Thyroid gland (tissue), 4 donors: ENCODE results near the gene TMEM176A. TPM values are rescaled to one million over a fixed set of nuclear protein-coding genes. Genes with fewer than 3 reads are reported as not detected.

Source experiments
- DNase-seq, 2 donors: peaks; one replicate each; pipeline ENCODE4 v3.0.0-alpha.2; 2019
- H3K27ac ChIP-seq, 3 donors: fragments of 200-600 bp; sonication (generic); 1 replicate in 2 of 3; 2 replicates in 1 of 3; pipeline ENCODE4 v1.5.1; 2016 to 2019; ENCODE audit warnings: mild to moderate bottlenecking in 1 of 3, moderate library complexity in 1 of 3
- H3K27me3 ChIP-seq: fragments of 200-600 bp; sonication (generic); one replicate; pipeline ENCODE4 v1.5.1; 2019
- H3K36me3 ChIP-seq, 2 donors: fragments of 200-600 bp; sonication (generic); one replicate each; pipeline ENCODE4 v1.5.1; 2016 to 2019
- H3K4me1 ChIP-seq, 2 donors: fragments of 200-600 bp; sonication (generic); one replicate each; pipeline ENCODE4 v1.5.1; 2017 to 2019
- H3K4me3 ChIP-seq, 3 donors: fragments of 200-600 bp; sonication (generic); replicated peaks in 1 of 3; 1 replicate in 2 of 3; 2 replicates in 1 of 3; pipeline ENCODE4 v1.5.1; 2016; ENCODE audit warnings: mild to moderate bottlenecking in 1 of 3
- H3K9me3 ChIP-seq: fragments of 200-600 bp; sonication (generic); one replicate; pipeline ENCODE4 v1.5.1; 2017
- POLR2A ChIP-seq, 2 donors: fragments of 450-650 bp; IDR thresholded peaks; one replicate each; pipeline ENCODE4 v1.6.1; 2017; ENCODE audit warnings: antibody characterized with exemption in 2 of 2, mild to moderate bottlenecking in 2 of 2, moderate library complexity in 1 of 2
- WGBS, 2 donors: methylation state at CpG; one replicate each; pipeline ENCODE4 v1.1.5; 2017; 5-methylcytosine and 5-hydroxymethylcytosine counted together
- intact Hi-C: fragments of 100-400 bp; cut with DNase I; formaldehyde crosslinking; loops from one replicate; pipeline ENCODE4 v1.15.1; 2023
- total RNA-seq, 4 donors: library from RNA; depleted of rRNA; stranded (reverse); fragments of >200 nt; gene quantifications; one replicate each; pipeline ENCODE4 v1.2.3, GENCODE V29; 2016
- TF ChIP-seq, protein P1 (sequence below), 6 experiments: fragments of 200-600 bp in 3 of 6; fragments of 450-650 bp in 3 of 6; sonication (generic) in 3 of 6; IDR thresholded peaks; one replicate each; pipeline ENCODE4 v1.5.1; 2016 to 2019; ENCODE audit warnings: antibody characterized with exemption in 6 of 6, mild to moderate bottlenecking in 2 of 6, inconsistent platforms in 1 of 6, moderate library complexity in 1 of 6

Gene TMEM176A, protein sequence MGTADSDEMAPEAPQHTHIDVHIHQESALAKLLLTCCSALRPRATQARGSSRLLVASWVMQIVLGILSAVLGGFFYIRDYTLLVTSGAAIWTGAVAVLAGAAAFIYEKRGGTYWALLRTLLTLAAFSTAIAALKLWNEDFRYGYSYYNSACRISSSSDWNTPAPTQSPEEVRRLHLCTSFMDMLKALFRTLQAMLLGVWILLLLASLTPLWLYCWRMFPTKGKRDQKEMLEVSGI
- 10 to 100 TPM in 2 of 4 donors, 1 to 10 TPM in 2; 3.7 to 34.0 (median 14.7) TPM for total RNA-seq

DNA sequence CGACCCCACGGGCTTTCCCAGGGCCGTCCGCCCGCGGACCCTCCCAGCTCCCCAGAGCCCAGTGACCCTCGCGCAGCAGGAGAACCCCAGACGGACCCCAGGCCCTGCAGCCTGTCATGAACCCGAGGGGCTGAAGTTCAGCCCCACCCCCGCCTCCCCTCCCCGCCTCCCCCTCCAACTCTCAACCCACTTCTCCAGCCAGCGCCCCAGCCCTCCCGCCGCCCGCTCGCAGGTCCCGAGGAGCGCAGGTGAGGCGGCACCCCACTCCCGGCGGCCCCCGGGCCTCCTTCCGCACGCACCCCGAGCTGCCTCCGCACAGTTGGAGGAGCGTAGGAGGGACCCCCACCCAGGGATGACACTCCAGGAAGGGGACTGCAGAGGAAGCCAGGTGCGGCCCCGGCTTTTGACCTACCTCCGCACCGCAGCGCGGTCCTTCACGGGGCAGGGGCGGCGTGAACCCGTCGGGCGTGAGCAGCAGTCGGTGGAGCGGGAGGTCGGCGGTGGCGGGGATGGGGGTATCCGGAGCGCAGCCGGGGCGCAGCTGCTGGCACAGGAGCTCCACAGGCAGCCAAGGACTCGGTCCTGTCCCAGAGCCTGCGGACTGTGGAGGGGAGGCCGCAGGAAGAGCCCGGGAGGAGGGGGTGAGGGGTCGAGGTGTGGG, at the start of gene TMEM176A:
TMEM176A (plus strand) TSS at position 189 of the 661 bp plus-strand sequence. CDS start 782 bp downstream, outside the sequence.
- H3K4me3 ChIP-seq, result peak within 1 kb of the TSS in 1 of 3 donors; percentile 45
- no peaks in the 10 kb centered on the region for H3K27me3 ChIP-seq
- H3K4me1 ChIP-seq, result peaks cover 10 to 16% of the 10 kb centered on the region in 2 donors
- TF ChIP-seq, protein P1, sequence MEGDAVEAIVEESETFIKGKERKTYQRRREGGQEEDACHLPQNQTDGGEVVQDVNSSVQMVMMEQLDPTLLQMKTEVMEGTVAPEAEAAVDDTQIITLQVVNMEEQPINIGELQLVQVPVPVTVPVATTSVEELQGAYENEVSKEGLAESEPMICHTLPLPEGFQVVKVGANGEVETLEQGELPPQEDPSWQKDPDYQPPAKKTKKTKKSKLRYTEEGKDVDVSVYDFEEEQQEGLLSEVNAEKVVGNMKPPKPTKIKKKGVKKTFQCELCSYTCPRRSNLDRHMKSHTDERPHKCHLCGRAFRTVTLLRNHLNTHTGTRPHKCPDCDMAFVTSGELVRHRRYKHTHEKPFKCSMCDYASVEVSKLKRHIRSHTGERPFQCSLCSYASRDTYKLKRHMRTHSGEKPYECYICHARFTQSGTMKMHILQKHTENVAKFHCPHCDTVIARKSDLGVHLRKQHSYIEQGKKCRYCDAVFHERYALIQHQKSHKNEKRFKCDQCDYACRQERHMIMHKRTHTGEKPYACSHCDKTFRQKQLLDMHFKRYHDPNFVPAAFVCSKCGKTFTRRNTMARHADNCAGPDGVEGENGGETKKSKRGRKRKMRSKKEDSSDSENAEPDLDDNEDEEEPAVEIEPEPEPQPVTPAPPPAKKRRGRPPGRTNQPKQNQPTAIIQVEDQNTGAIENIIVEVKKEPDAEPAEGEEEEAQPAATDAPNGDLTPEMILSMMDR (IDR thresholded peaks at IDR 0.05), result no peak
- no peak for TF ChIP-seq POLR2A (IDR thresholded peaks at IDR 0.05)
- H3K9me3 ChIP-seq, result no peaks in the 10 kb centered on the region
- peak within 1 kb of the TSS in 1 of 3 donors; percentile 28 for H3K27ac ChIP-seq
- no peak for DNase-seq
- intact Hi-C loops, result no loop called here
- no peaks in the 10 kb centered on the region for H3K36me3 ChIP-seq
- 7 to 10% methylated on average over 27 to 31 of the region's 54 CpGs for WGBS, 2 donors

DNA sequence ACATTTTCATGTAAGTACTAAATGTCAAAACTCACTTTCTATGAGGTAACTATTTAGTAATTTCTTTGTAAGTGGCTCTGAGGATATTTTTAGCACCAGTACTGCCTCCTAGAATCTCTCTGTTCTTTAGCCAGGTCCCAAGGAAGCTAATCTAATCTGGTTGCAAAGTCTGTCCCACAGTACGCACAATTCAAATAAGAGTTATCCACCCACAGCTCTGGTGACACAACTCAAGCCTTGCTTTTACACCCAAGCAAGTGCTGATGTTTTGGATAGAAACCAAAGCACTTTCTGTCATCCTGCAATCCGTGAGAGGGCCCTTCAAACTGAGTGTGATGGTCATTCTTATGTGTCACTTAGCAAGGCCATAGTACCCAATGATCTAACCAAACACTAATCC, 48.9 kb upstream of the TMEM176A start:
- Histone ChIP-seq H3K4me1 (no peaks in the 10 kb centered on the region), H3K9me3 (no peaks in the 10 kb centered on the region), H3K36me3 (no peaks in the 10 kb centered on the region), H3K27ac (no peak overlapping the region), H3K4me3 (no peak overlapping the region), H3K27me3 (no peaks in the 10 kb centered on the region)
- no peak for DNase-seq
- no peak for TF ChIP-seq POLR2A (IDR thresholded peaks at IDR 0.05)
- TF ChIP-seq, protein P1 (IDR thresholded peaks at IDR 0.05), result no peak
- intact Hi-C loops, result no loop called here
- WGBS, 2 donors, result 45 to 53% methylated on average over 2 of the region's 2 CpGs

DNA sequence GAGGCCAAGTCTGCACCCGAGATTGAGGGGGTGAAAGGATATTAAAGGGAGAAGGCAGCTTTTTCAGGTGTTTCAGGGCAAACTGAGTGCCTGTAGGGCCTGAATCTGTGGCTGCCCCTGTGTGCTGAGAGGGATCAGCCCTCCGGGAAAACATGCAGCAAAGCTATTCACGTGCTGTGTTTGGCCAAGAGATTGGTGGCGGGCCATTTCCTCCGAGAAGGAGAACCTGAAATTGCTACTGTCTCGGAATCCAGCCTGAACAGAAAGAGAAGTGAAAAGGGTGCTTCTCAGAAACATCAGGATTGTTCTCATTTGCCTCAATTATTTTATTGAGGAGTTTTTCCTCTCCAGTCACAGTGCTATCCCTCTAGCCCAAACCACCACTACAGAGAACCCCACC, 47.3 kb upstream of the TMEM176A start:
- Histone ChIP-seq H3K27me3 (no peaks in the 10 kb centered on the region), H3K9me3 (no peaks in the 10 kb centered on the region), H3K36me3 (no peaks in the 10 kb centered on the region), H3K4me1 (no peaks in the 10 kb centered on the region), H3K4me3 (no peak overlapping the region), H3K27ac (no peak overlapping the region)
- no peak for TF ChIP-seq POLR2A (IDR thresholded peaks at IDR 0.05)
- TF ChIP-seq, protein P1 (IDR thresholded peaks at IDR 0.05), result no peak
- DNase-seq, result no peak
- intact Hi-C loops, result no loop called here
- WGBS, 2 donors, result 58 to 60% methylated on average over 6 of the region's 6 CpGs

DNA sequence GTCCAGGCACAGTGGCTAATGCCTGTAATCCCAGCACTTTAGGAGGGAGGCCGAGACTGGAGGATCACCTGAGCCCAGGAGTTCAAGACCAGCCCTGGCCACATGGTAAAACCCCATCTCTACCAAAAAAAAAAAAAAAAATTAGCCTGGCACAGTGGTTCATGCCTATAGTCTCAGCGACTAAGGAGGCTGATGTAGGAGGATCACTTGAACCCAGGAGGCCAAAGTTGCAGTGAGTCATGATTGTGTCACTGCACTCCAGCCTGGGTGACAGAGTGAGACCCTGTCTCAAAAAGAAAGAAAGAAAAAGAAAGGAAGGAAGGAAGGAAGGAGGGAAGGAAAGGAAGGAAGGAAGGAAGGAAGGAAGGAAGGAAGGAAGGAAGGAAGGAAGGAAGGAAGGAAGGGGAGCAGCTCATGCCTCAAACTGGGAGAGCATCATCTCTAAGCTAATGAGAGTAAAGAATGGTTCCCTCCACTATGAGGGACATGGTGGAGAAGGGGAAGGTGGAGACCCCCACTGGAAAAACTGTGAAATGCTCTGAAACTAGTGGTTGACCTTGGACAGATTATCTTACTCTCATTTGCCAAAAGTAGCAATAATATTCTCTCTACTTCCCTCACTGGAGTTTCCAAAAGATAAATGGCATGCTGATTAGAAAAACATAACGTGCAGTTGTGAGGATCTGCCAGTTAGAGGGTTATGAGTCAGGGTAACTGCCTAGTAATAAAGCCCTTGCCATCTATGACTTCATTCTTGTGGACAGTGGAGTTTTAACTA, 46.6 kb upstream of the TMEM176A start:
- no peaks in the 10 kb centered on the region for H3K27me3 ChIP-seq
- H3K36me3 ChIP-seq, result no peaks in the 10 kb centered on the region
- H3K4me3 ChIP-seq, result no peak overlapping the region
- H3K9me3 ChIP-seq, result no peaks in the 10 kb centered on the region
- DNase-seq, result no peak
- H3K4me1 ChIP-seq, result no peaks in the 10 kb centered on the region
- no peak for TF ChIP-seq POLR2A (IDR thresholded peaks at IDR 0.05)
- TF ChIP-seq, protein P1 (IDR thresholded peaks at IDR 0.05), result peak in 1 of 6 experiments; percentile 22
- WGBS, 2 donors, result 40 to 43% methylated on average over 3 of the region's 3 CpGs
- no peak overlapping the region for H3K27ac ChIP-seq
- intact Hi-C loops, result no loop called here
